Measurements from ENCODE around the gene DPM1.

GRCh38 chr20:50933589-50933988 is 24.7 kb downstream of the DPM1 start:
- TF ChIP-seq, protein P1, sequence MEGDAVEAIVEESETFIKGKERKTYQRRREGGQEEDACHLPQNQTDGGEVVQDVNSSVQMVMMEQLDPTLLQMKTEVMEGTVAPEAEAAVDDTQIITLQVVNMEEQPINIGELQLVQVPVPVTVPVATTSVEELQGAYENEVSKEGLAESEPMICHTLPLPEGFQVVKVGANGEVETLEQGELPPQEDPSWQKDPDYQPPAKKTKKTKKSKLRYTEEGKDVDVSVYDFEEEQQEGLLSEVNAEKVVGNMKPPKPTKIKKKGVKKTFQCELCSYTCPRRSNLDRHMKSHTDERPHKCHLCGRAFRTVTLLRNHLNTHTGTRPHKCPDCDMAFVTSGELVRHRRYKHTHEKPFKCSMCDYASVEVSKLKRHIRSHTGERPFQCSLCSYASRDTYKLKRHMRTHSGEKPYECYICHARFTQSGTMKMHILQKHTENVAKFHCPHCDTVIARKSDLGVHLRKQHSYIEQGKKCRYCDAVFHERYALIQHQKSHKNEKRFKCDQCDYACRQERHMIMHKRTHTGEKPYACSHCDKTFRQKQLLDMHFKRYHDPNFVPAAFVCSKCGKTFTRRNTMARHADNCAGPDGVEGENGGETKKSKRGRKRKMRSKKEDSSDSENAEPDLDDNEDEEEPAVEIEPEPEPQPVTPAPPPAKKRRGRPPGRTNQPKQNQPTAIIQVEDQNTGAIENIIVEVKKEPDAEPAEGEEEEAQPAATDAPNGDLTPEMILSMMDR (IDR thresholded peaks at IDR 0.05), result no peak
- no peak for TF ChIP-seq POLR2AphosphoS5 (IDR thresholded peaks at IDR 0.05)
